GM21737 (cell line): ENCODE data around the gene FTSJ3.

Source experiments
- ATAC-seq: cut with Tn5 transposase; IDR thresholded peaks from one replicate; pipeline ENCODE4 v1.9.1; 2021; ENCODE audit warnings: mild to moderate bottlenecking, moderate library complexity; ENCODE audit not compliant: unreplicated experiment

FTSJ3 gene

DNA sequence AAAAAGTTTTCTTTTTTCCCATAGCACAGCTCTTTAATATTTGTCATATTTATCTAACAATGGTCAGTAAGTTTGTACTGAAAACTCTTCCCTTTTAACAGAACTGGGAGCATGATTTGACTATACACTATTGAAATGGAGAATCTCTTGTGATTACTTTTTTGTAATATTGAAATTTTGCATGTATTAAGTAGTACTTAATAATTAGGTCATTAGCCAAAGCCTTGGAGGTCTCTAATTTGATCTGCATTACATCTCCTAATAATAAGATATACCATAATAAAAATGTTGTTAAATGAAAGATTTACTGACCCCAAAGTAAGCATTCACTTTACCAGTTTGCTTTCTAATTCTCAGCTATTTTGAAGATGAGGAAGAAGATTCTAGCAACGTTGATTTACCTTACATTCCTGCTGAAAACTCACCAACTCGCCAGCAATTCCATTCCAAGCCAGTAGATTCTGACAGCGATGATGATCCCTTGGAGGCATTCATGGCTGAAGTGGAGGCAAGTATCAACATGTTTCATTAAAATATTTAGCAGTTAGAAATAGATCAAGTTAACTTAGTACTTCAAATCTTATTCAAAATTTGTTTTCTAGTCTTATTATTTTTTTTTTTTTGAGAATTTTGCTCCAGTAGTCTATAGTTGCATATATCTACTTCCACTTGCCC lies 35.3 kb downstream of the FTSJ3 start:
- ATAC-seq = no peak

DNA sequence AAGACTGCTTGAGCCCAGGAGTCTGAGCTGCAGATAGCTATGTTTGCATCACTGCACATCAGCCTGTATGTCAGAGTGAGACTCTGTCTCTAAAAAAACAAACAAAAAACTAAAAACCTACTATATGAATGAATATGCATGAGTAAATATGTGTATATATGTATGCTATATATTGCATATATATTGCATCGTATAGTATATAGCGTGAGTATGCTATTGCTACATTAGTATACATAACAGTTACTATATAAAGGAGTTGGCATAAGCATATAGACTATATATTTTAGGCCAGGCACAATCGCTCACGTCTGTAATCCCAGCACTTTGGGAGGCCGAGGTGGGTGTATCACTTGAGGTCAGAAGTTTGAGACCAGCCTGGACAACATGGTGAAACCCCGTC lies 37.4 kb downstream of the FTSJ3 start:
- no peak for ATAC-seq

GRCh38 chr17:63786971-63787711 lies 40.3 kb downstream of the FTSJ3 start:
- ATAC-seq = no peak

GRCh38 chr17:63786117-63786516 lies 41.3 kb downstream of the FTSJ3 start:
- no peak for ATAC-seq

DNA sequence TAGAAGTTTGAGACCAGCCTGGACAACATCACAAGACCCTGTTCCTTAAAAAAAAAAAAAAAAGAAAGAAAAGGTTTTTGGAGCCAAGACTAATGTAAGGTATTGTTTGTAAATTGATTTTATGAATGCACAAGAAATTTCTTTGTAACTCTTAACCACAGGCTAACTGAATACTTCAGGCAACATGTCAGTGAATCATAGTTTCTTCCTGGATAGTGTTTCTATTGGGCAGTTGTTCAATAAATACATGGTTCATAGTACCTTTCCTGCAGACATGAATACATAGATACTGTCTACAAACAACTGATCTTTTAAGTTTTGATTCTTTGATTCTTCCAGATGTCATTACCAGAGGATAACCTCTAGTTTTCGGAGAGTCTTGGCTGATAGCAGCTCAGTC lies 41.9 kb downstream of the FTSJ3 start:
- ATAC-seq = no peak

- ATAC-seq = no peak
These were observed 43.9 kb downstream of the FTSJ3 start for GRCh38 chr17:63783522-63783921.

DNA sequence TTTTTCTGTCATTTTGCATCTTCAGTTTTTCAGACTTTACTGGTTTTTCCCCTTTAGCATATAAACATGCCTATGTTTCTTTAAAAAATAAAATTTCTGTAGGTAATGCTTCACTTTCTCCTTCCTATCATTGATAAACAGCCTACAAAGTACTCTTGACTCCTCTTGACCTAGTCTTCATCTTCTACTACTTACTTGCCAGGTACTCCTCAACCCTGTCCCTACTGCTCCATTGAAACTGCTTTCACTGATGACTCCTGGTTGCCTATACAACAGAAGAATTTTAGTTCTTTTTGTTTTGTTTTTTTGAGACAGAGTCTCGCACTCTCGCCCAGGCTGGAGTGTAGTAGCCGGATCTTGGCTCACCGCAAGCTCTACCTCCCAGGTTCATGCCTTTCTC lies 46.5 kb downstream of the FTSJ3 start:
- ATAC-seq = no peak

DNA sequence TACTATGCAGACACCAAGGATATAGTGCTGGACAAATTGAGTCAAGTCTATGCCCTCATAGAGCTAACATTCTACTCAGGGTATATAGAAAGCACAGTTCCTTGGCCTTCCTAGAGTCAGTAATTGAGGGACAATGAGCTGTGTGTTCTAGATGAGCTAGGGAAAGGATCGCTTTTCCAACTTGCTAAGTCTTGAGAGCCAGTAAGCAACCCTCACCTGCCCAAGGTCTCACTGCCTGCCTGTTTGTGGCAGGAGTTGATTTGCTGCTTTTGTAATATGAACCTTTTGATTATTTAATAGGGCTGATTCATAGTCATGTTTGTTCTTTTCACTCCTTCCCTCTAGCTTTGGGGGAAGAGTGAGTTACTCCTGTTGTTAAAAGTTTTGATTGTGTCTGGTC lies 47.0 kb downstream of the FTSJ3 start:
- ATAC-seq = no peak

DNA sequence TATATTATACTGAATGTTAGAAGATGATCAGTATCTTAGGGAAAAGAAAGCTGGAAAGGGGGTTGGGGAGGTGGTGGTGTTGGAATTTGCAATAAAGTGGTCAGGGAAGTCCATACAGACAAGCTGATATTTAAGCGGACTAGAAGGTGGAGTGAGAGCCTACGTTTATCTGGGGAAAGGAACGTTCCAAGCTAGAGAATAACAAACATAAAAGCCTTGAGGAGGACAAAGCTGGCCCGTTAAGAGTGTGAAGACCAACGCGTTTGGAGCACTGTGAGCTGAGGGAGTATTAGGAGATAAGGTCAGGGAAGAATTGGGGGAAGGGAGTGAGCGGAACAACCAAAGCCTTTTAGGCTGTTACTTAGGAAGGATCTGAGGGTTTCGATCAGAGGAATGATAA lies 52.0 kb downstream of the FTSJ3 start:
- no peak for ATAC-seq

DNA sequence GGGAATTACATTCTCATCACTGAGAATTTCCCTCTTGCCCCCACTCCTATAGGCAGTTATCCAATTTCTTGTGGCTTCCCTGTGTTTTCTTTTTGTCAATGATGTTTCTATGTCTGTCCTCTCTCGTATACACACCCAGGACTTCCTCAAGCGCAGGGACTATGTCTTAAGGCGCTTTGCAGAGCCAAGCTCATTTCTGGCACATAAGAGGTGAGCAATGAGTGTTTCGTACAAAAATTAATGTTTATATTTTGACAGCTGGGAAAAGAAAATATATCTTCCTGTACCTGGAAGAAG lies 52.5 kb downstream of the FTSJ3 start:
- ATAC-seq = no peak

GRCh38 chr17:63774141-63774968 lies 53.1 kb downstream of the FTSJ3 start, which contains the start of gene DDX42:
DDX42 (plus strand) TSS chr17:63774170; CDS start chr17:63787050, 12,880 bp downstream.
- ATAC-seq = peak; percentile 1

DNA sequence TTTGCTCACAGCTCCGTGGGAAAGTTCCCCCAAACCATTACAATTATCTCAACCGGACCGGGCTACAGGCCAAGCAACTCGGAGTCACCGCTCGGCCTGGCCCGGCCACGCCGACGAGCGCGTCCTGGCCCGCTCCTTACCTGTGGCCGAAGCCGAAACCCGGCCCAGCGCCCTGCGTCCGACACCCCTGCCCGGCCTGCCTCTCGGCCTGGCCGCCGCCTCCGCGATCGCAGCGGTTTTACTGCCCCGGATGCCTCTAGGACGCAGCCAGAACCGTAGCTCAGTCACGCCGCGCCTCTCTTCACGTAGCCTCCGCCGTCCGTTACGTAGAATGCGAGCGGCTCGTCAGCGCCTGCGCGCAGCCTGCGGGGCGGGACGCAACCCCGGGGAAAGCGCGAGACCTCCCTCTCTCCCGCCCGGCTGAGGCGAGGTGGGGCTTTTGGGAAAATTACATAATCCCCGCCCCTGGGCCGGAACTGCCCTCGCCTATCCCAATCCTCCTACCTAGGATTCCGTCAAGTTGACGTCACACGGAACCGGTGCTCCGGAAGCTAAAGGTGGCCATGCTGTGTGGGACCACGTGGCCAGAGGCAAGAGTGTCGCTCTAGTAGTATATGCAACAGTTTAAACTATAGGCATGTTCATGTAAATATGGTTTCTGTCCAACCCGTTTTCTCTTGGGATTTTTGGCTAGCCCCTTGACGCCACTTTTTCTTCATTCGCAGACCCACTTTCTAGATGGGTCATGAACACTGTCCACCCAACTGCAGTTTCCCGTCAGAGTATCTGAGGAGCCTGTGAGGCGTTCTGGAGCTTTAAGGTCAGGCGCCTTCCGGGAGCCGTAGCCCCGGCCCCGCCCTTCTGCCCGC lies 54.0 kb downstream of the FTSJ3 start, which contains the start of gene CCDC47:
Gene CCDC47, minus strand, starts transcription at position 326 of the 869 bp plus-strand sequence. CDS start 7,422 bp downstream, outside the sequence.
- ATAC-seq = peak; percentile 77

DNA sequence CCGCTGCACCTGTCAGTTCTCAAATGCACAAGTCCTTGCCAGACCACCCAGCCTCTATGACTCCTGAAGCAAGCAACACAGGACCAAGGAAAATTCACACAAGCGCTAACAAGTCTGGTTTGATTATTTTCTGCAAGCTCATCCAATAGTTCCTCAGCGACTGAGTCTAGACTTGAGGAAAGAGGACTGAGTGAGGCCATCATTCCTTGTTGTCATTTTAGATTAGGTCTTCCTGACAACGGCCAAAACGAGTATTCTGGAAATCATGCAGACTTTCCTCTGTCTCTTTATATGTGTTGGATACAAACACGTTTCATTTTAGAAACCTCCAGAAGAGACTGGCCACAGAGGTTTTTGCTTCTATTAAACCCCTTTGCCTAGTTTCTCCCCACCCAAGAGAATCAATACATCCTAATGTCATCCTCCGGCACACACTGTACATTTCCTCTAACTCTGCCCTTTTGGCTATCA lies 54.6 kb downstream of the FTSJ3 start:
- no peak for ATAC-seq
